ENCODE measurements around the gene EDN3. TPM values are rescaled to one million over a fixed set of nuclear protein-coding genes. Genes with fewer than 3 reads are reported as not detected.

EDN3 gene
- total RNA-seq, result not detected

- POLR2A ChIA-PET, result no interaction called here
- peaks cover 78% of the 10 kb centered on the region for H3K27me3 Mint-ChIP-seq (ENCODE audit: low read depth)
- H3K4me3 Mint-ChIP-seq, result no peak within 1 kb of the TSS
- ATAC-seq (no peak), DNase-seq (no peak)
- no peak within 1 kb of the TSS for H3K27ac Mint-ChIP-seq
- H3K9me3 Mint-ChIP-seq (ENCODE audit: insufficient read depth), result no peaks in the 10 kb centered on the region
- CTCF ChIA-PET, result no interaction called here
- H3K4me1 Mint-ChIP-seq (ENCODE audit: low read depth), result peaks cover 7% of the 10 kb centered on the region
- no peaks in the 10 kb centered on the region for H3K36me3 Mint-ChIP-seq (ENCODE audit: low read depth)
Measured at GRCh38 chr20:59300333-59301081, at the start of gene EDN3. Gene EDN3, plus strand, starts transcription at chr20:59300611. Its CDS starts 202 bp downstream, at chr20:59300813.

DNA sequence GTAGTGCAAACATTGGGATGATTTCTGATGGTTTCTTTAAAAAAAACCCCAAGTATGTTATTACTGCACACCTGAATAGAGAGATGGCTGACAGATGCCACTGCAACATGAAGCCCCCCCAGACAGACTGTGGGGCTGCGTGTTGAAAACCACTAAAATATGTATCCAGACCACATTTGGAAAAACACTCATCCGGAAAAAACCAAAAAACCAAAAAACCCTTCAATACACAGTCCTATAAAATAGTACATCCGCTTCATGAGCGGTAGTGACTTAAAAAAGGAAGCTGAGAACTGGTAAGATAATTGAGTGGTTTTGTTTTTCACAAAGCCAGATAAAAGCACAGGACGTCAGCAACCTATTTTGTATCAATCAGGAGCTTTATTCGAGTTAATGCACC, 47.1 kb upstream of the EDN3 start:
- ATAC-seq, result peak; percentile 56
- H3K4me1 Mint-ChIP-seq (ENCODE audit: low read depth), result peaks cover 78% of the 10 kb centered on the region
- DNase-seq, result peak; percentile 49
- POLR2A ChIA-PET, result interaction anchor here (0.6 to 1.4 kb wide), 3 partner anchors 13 to 365 kb away, joined by 3 to 5 read pairs (median 3); no protein-coding TSS in a partner anchor
- H3K27me3 Mint-ChIP-seq (ENCODE audit: low read depth), result no peaks in the 10 kb centered on the region
- H3K4me3 Mint-ChIP-seq, result peak overlapping the region; percentile 72
- CTCF ChIA-PET, result interaction anchor here (0.6 to 2.0 kb wide), 13 partner anchors 9 to 602 kb away, joined by 3 to 9 read pairs (median 3); partner anchors contain the start of gene STX16
- peaks cover 84% of the 10 kb centered on the region for H3K36me3 Mint-ChIP-seq (ENCODE audit: low read depth)
- peak overlapping the region; percentile 97 for H3K27ac Mint-ChIP-seq
- H3K9me3 Mint-ChIP-seq (ENCODE audit: insufficient read depth), result peaks cover 30% of the 10 kb centered on the region

DNA sequence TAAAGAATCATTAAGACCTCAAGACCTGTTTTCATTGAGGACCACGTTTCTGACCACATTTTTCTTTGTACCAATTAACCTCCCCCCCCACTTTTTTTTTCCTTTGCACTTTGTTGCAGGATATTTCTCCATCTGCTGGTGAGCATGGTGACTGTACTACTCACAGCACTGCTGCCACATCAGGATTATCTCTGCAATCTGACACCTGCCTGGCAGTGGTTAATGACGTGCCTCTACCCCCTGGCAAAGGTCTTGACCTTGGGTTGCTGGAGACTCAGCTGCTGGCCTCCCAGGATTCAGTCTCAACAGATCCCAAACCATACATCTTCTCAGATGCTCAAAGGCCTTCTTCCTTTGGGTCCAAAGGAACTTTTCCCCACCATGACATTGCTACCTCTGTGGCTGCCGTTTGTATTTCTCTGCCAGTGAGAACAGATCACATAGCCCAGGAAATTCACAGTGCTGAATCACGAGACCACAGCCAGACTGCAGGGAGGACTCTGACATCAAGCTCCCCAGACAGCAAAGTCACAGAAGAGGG, 46.6 kb upstream of the EDN3 start:
- CTCF ChIA-PET, result interaction anchor here (0.6 to 2.0 kb wide), 11 partner anchors 8 to 603 kb away, joined by 3 to 9 read pairs (median 3); partner anchors contain the start of gene STX16
- peaks cover 81% of the 10 kb centered on the region for H3K36me3 Mint-ChIP-seq (ENCODE audit: low read depth)
- DNase-seq, result peak; percentile 72
- no peaks in the 10 kb centered on the region for H3K27me3 Mint-ChIP-seq (ENCODE audit: low read depth)
- peaks cover 30% of the 10 kb centered on the region for H3K9me3 Mint-ChIP-seq (ENCODE audit: insufficient read depth)
- POLR2A ChIA-PET, result interaction anchor here (0.6 to 1.4 kb wide), 5 partner anchors 11 to 164 kb away, joined by 3 to 5 read pairs (median 3); no protein-coding TSS in a partner anchor
- ATAC-seq, result peak; percentile 80
- peaks cover 79% of the 10 kb centered on the region for H3K4me1 Mint-ChIP-seq (ENCODE audit: low read depth)
- peak overlapping the region; percentile 72 for H3K4me3 Mint-ChIP-seq
- H3K27ac Mint-ChIP-seq, result peak overlapping the region; percentile 97

DNA sequence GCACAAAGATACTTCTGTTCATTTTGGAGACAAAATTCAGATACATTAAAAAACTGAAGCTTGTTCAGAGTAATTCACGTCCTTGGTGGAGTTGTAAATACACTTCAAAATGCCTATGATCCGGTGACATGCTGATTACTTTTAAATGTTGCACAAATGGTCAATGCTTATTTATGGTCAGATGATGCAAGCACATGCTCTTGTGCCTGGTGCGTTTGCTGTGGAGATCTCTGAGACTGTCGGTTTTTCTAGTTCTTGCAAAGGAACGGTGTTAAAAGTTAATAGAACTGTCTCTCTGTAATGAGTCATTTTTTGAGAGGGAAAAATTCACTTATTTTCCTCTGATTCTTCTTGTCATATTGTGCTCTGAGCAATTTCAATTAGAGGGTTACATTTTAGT, 45.2 kb upstream of the EDN3 start:
- ChIA-PET CTCF (interaction anchor here (0.9 to 1.9 kb wide), 3 partner anchors 12 to 167 kb away, joined by 3 to 6 read pairs (median 3); no protein-coding TSS in a partner anchor), POLR2A (interaction anchor here (0.9 to 1.2 kb wide), 2 partner anchors 10 to 131 kb away, joined by 3 to 4 read pairs; no protein-coding TSS in a partner anchor)
- H3K9me3 Mint-ChIP-seq (ENCODE audit: insufficient read depth), result peaks cover 29% of the 10 kb centered on the region
- DNase-seq, result no peak
- H3K4me1 Mint-ChIP-seq (ENCODE audit: low read depth), result peaks cover 83% of the 10 kb centered on the region
- H3K36me3 Mint-ChIP-seq (ENCODE audit: low read depth), result peaks cover 70% of the 10 kb centered on the region
- H3K27me3 Mint-ChIP-seq (ENCODE audit: low read depth), result no peaks in the 10 kb centered on the region
- no peak overlapping the region for H3K4me3 Mint-ChIP-seq
- ATAC-seq, result no peak
- no peak overlapping the region for H3K27ac Mint-ChIP-seq

- Mint-ChIP-seq H3K36me3 (ENCODE audit: low read depth) (peaks cover 41% of the 10 kb centered on the region), H3K4me1 (ENCODE audit: low read depth) (peaks cover 65% of the 10 kb centered on the region), H3K4me3 (peak overlapping the region; percentile 15), H3K9me3 (ENCODE audit: insufficient read depth) (no peaks in the 10 kb centered on the region), H3K27me3 (ENCODE audit: low read depth) (peaks cover 6% of the 10 kb centered on the region), H3K27ac (peak overlapping the region; percentile 78)
- DNase-seq (peak; percentile 37), ATAC-seq (peak; percentile 48)
- POLR2A ChIA-PET, result no interaction called here
- CTCF ChIA-PET, result interaction anchor here (0.6 to 2.0 kb wide), 5 partner anchors 36 to 171 kb away, joined by 3 to 6 read pairs (median 4); no protein-coding TSS in a partner anchor
Measured at GRCh38 chr20:59258221-59258621, 42.2 kb upstream of the EDN3 start.

DNA sequence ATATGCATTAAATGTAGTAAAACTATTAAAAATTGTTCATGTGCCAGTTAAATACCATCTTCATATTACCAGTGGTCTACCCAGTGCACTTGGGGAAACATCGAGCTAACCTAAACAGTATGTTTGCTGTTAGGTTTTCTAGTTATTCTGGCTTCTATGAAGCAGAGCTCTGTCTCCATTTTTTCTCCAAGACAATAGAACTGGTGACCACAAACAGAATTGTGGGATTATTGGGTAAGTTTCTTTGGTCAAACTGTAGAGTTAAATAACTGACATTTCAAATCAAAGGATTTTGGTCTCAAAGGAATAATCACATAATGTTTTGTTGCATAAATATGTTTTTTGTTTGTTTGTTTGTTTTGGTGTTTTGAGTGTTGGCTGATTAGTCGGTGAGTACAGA, 40.5 kb upstream of the EDN3 start:
- Mint-ChIP-seq H3K9me3 (ENCODE audit: insufficient read depth) (no peaks in the 10 kb centered on the region), H3K36me3 (ENCODE audit: low read depth) (peaks cover 27% of the 10 kb centered on the region), H3K4me3 (no peak overlapping the region), H3K27me3 (ENCODE audit: low read depth) (peaks cover 15% of the 10 kb centered on the region), H3K4me1 (ENCODE audit: low read depth) (peaks cover 48% of the 10 kb centered on the region), H3K27ac (no peak overlapping the region)
- ATAC-seq (no peak), DNase-seq (no peak)
- ChIA-PET POLR2A (no interaction called here), CTCF (interaction anchor here (2.0 kb wide), 1 partner anchor 37 kb away, joined by 6 read pairs; no protein-coding TSS in a partner anchor)

- Mint-ChIP-seq H3K9me3 (ENCODE audit: insufficient read depth) (no peaks in the 10 kb centered on the region), H3K36me3 (ENCODE audit: low read depth) (no peaks in the 10 kb centered on the region), H3K27me3 (ENCODE audit: low read depth) (peaks cover 38% of the 10 kb centered on the region), H3K4me1 (ENCODE audit: low read depth) (peaks cover 25% of the 10 kb centered on the region), H3K4me3 (no peak overlapping the region), H3K27ac (no peak overlapping the region)
- ChIA-PET CTCF (interaction anchor here (1.5 kb wide), 1 partner anchor 12 kb away, joined by 3 read pairs; no protein-coding TSS in a partner anchor), POLR2A (interaction anchor here (1.1 to 1.5 kb wide), 2 partner anchors 11 to 12 kb away, joined by 3 to 5 read pairs; no protein-coding TSS in a partner anchor)
- DNase-seq (no peak), ATAC-seq (no peak)
Measured at GRCh38 chr20:59265298-59265697, 35.1 kb upstream of the EDN3 start.

- Mint-ChIP-seq H3K27ac (no peak overlapping the region), H3K9me3 (ENCODE audit: insufficient read depth) (no peaks in the 10 kb centered on the region), H3K4me1 (ENCODE audit: low read depth) (peaks cover 40% of the 10 kb centered on the region), H3K4me3 (no peak overlapping the region), H3K36me3 (ENCODE audit: low read depth) (no peaks in the 10 kb centered on the region), H3K27me3 (ENCODE audit: low read depth) (peaks cover 27% of the 10 kb centered on the region)
- DNase-seq (no peak), ATAC-seq (no peak)
- ChIA-PET POLR2A (no interaction called here), CTCF (interaction anchor here (1.0 to 1.3 kb wide), 2 partner anchors 16 to 47 kb away, joined by 3 read pairs; no protein-coding TSS in a partner anchor)
Measured at GRCh38 chr20:59268870-59269269, 31.5 kb upstream of the EDN3 start.

DNA sequence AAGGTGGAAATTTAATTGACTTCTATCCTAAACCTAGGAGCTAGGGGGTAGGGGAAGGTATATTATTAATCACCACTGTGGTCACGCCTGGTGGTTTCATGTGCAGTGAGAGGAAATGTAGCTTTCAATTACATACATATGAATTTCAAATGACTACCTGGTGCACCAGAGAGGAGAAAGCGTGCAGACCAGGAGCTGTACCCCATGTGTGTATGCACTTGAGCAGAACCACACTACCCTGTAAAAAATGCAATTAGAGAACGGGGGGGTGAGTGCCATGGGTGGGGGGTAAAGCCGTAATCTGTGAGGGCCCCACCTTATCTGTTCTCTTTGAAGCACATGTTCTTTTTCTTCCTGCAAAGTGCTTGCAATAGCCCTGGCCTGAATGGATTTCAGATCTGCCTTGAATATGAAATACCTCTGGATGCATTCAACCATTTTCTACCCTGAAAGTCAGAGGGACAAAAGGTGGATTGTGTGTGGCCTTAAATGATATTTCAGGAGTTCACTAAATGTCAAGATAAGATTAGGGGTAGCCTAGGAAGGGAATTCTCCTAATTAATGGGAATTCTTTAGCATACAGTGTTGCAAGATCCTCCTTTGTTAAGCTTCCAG, 30.9 kb upstream of the EDN3 start:
- Mint-ChIP-seq H3K9me3 (ENCODE audit: insufficient read depth) (no peaks in the 10 kb centered on the region), H3K4me3 (no peak overlapping the region), H3K27me3 (ENCODE audit: low read depth) (peaks cover 23% of the 10 kb centered on the region), H3K4me1 (ENCODE audit: low read depth) (peaks cover 46% of the 10 kb centered on the region), H3K27ac (peak overlapping the region; percentile 14), H3K36me3 (ENCODE audit: low read depth) (no peaks in the 10 kb centered on the region)
- peak; percentile 67 for ATAC-seq
- ChIA-PET POLR2A (no interaction called here), CTCF (interaction anchor here (0.6 to 1.6 kb wide), 5 partner anchors 17 to 310 kb away, joined by 3 to 4 read pairs (median 3); no protein-coding TSS in a partner anchor)
- DNase-seq, result peak; percentile 58

GRCh38 chr20:59270380-59270779, 30.0 kb upstream of the EDN3 start:
- CTCF ChIA-PET, result interaction anchor here (0.6 to 1.6 kb wide), 4 partner anchors 133 to 311 kb away, joined by 3 to 4 read pairs (median 3); no protein-coding TSS in a partner anchor
- no peak overlapping the region for H3K27ac Mint-ChIP-seq
- peaks cover 55% of the 10 kb centered on the region for H3K4me1 Mint-ChIP-seq (ENCODE audit: low read depth)
- POLR2A ChIA-PET, result no interaction called here
- peaks cover 21% of the 10 kb centered on the region for H3K27me3 Mint-ChIP-seq (ENCODE audit: low read depth)
- ATAC-seq (no peak), DNase-seq (no peak)
- H3K4me3 Mint-ChIP-seq, result no peak overlapping the region
- H3K36me3 Mint-ChIP-seq (ENCODE audit: low read depth), result no peaks in the 10 kb centered on the region
- no peaks in the 10 kb centered on the region for H3K9me3 Mint-ChIP-seq (ENCODE audit: insufficient read depth)

- CTCF ChIA-PET, result interaction anchor here (1.2 kb wide), 1 partner anchor 51 kb away, joined by 3 read pairs; no protein-coding TSS in a partner anchor
- no peaks in the 10 kb centered on the region for H3K36me3 Mint-ChIP-seq (ENCODE audit: low read depth)
- peak overlapping the region; percentile 82 for H3K27ac Mint-ChIP-seq
- H3K4me1 Mint-ChIP-seq (ENCODE audit: low read depth), result peaks cover 53% of the 10 kb centered on the region
- peak; percentile 73 for ATAC-seq
- POLR2A ChIA-PET, result interaction anchor here (0.6 kb wide), 1 partner anchor 443 kb away, joined by 3 read pairs; no protein-coding TSS in a partner anchor
- no peaks in the 10 kb centered on the region for H3K9me3 Mint-ChIP-seq (ENCODE audit: insufficient read depth)
- peak; percentile 54 for DNase-seq
- H3K27me3 Mint-ChIP-seq (ENCODE audit: low read depth), result no peaks in the 10 kb centered on the region
- peak overlapping the region; percentile 15 for H3K4me3 Mint-ChIP-seq
Measured at GRCh38 chr20:59273739-59274357, 26.6 kb upstream of the EDN3 start.
